SK-N-MC (cell line): ENCODE measurements around the gene GTF2IRD1.
A peak's percentile ranks its signal among the peaks of the same experiment; 100 is the strongest.

Experiments
- DNase-seq: peaks from one replicate; pipeline ENCODE4 v3.0.0-alpha.2; 2011; ENCODE audit warnings: low read depth, low spot score
- H3K27ac ChIP-seq: fragments of 200-600 bp; sonication (generic); 2 replicates; pipeline ENCODE4 v1.5.1; 2016; ENCODE audit warnings: mixed run types
- H3K36me3 ChIP-seq: fragments of 200-600 bp; sonication (generic); 2 replicates; pipeline ENCODE4 v1.6.1; 2017; ENCODE audit warnings: antibody characterized with exemption, low read length, mixed read lengths; ENCODE audit not compliant: insufficient read depth
- H3K4me3 ChIP-seq: fragments of 200-600 bp; sonication (generic); 2 replicates; pipeline ENCODE4 v1.5.1; 2016
- H3K9ac ChIP-seq: fragments of 200-600 bp; sonication (generic); 2 replicates; pipeline ENCODE4 v1.8.0; 2017; ENCODE audit warnings: mixed run types, mixed read lengths; ENCODE audit not compliant: insufficient read length
- H3K9me3 ChIP-seq: fragments of 200-600 bp; sonication (generic); 2 replicates; pipeline ENCODE4 v1.6.1; 2017; ENCODE audit warnings: low read depth, mild to moderate bottlenecking, antibody characterized with exemption, low read length, moderate library complexity, mixed read lengths
- EZH2 ChIP-seq: fragments of 200-600 bp; sonication (generic); IDR thresholded peaks from one replicate; pipeline ENCODE4 v1.6.1; 2017; ENCODE audit warnings: antibody characterized with exemption
- FOXP2 ChIP-seq: optimal IDR thresholded peaks from 2 replicates; pipeline ENCODE3; 2011; ENCODE audit warnings: mild to moderate bottlenecking, moderate library complexity; ENCODE audit not compliant: insufficient read depth; ENCODE audit errors: extremely low read length, control extremely low read depth
- POLR2AphosphoS5 ChIP-seq: IDR thresholded peaks from 2 replicates; pipeline ENCODE4 v1.6.1; 2012; ENCODE audit warnings: mild to moderate bottlenecking, low read depth, low read length, borderline replicate concordance

Gene GTF2IRD1

GRCh38 chr7:74473116-74473515 lies 19.4 kb downstream of the GTF2IRD1 start:
- H3K9me3 ChIP-seq = no peaks in the 10 kb centered on the region
- no peak overlapping the region for H3K9ac ChIP-seq
- peaks cover 11% of the 10 kb centered on the region; the same call in 1 of the 2 replicates for H3K36me3 ChIP-seq
- H3K27ac ChIP-seq = no peak overlapping the region
- no peak for DNase-seq
- no peak overlapping the region for H3K4me3 ChIP-seq
- no peak for TF ChIP-seq EZH2
- no peak for TF ChIP-seq POLR2AphosphoS5
- no peak for TF ChIP-seq FOXP2

GRCh38 chr7:74474271-74474865 lies 20.7 kb downstream of the GTF2IRD1 start:
- Histone ChIP-seq H3K9ac (no peak overlapping the region), H3K4me3 (no peak overlapping the region), H3K36me3 (peaks cover 11% of the 10 kb centered on the region; the same call in 1 of the 2 replicates), H3K9me3 (no peaks in the 10 kb centered on the region), H3K27ac (no peak overlapping the region)
- no peak for TF ChIP-seq POLR2AphosphoS5
- TF ChIP-seq EZH2 = no peak
- TF ChIP-seq FOXP2 = no peak
- DNase-seq = no peak

- Histone ChIP-seq H3K36me3 (peaks cover 7% of the 10 kb centered on the region; the same call in 1 of the 2 replicates), H3K9me3 (no peaks in the 10 kb centered on the region), H3K4me3 (no peak overlapping the region), H3K27ac (no peak overlapping the region), H3K9ac (no peak overlapping the region)
- TF ChIP-seq FOXP2 (no peak), POLR2AphosphoS5 (no peak), EZH2 (no peak)
- DNase-seq = no peak
Measured at GRCh38 chr7:74475243-74475986, 21.7 kb downstream of the GTF2IRD1 start.

- H3K9ac ChIP-seq = no peak overlapping the region
- no peak for DNase-seq
- H3K27ac ChIP-seq = no peak overlapping the region
- TF ChIP-seq FOXP2 = no peak
- TF ChIP-seq POLR2AphosphoS5 = no peak
- TF ChIP-seq EZH2 = no peak
- H3K36me3 ChIP-seq = peaks cover 6% of the 10 kb centered on the region; the same call in 1 of the 2 replicates
- H3K4me3 ChIP-seq = no peak overlapping the region
- H3K9me3 ChIP-seq = no peaks in the 10 kb centered on the region
Measured at GRCh38 chr7:74475987-74476350, 22.3 kb downstream of the GTF2IRD1 start.

GRCh38 chr7:74476626-74477025 lies 22.9 kb downstream of the GTF2IRD1 start:
- H3K9me3 ChIP-seq = no peaks in the 10 kb centered on the region
- H3K36me3 ChIP-seq = peaks cover 6% of the 10 kb centered on the region; the same call in 1 of the 2 replicates
- H3K9ac ChIP-seq = no peak overlapping the region
- no peak for DNase-seq
- no peak overlapping the region for H3K4me3 ChIP-seq
- TF ChIP-seq EZH2 = no peak
- no peak for TF ChIP-seq FOXP2
- TF ChIP-seq POLR2AphosphoS5 = no peak
- peak overlapping the region; percentile 42; the same call in 1 of the 2 replicates for H3K27ac ChIP-seq

- no peaks in the 10 kb centered on the region for H3K9me3 ChIP-seq
- H3K4me3 ChIP-seq = no peak overlapping the region
- no peak for TF ChIP-seq EZH2
- no peak for TF ChIP-seq POLR2AphosphoS5
- TF ChIP-seq FOXP2 = no peak
- peak overlapping the region; percentile 89 for H3K27ac ChIP-seq
- no peak overlapping the region for H3K9ac ChIP-seq
- DNase-seq = no peak
- H3K36me3 ChIP-seq = no peaks in the 10 kb centered on the region
Measured at GRCh38 chr7:74478671-74479065, 25.0 kb downstream of the GTF2IRD1 start.

- TF ChIP-seq FOXP2 = no peak
- no peak for TF ChIP-seq EZH2
- TF ChIP-seq POLR2AphosphoS5 = no peak
- Histone ChIP-seq H3K27ac (peak overlapping the region; percentile 94), H3K36me3 (no peaks in the 10 kb centered on the region), H3K4me3 (no peak overlapping the region), H3K9me3 (no peaks in the 10 kb centered on the region), H3K9ac (no peak overlapping the region)
- no peak for DNase-seq
Measured at GRCh38 chr7:74479066-74479781, 25.5 kb downstream of the GTF2IRD1 start.

GRCh38 chr7:74479961-74480829 lies 26.5 kb downstream of the GTF2IRD1 start:
- DNase-seq = no peak
- no peak for TF ChIP-seq EZH2
- TF ChIP-seq POLR2AphosphoS5 = no peak
- TF ChIP-seq FOXP2 = no peak
- Histone ChIP-seq H3K9ac (peak overlapping the region; percentile 8), H3K4me3 (no peak overlapping the region), H3K9me3 (no peaks in the 10 kb centered on the region), H3K27ac (peak overlapping the region; percentile 94), H3K36me3 (no peaks in the 10 kb centered on the region)
